COLO668 (cell line): ENCODE results near the gene RPL7A.
A peak's percentile ranks its signal among the peaks of the same experiment; 100 is the strongest.
"Not testable (repeated sequence)": the region's sequence is repeated elsewhere in the genome, so short reads cannot be mapped to it uniquely, and the experiment has no call there.

Experiments used
- DNase-seq: peaks from one replicate; lab custom pipeline; 2025; ENCODE audit not compliant: unreplicated experiment; lab: John Stamatoyannopoulos, UW

RPL7A gene

DNA sequence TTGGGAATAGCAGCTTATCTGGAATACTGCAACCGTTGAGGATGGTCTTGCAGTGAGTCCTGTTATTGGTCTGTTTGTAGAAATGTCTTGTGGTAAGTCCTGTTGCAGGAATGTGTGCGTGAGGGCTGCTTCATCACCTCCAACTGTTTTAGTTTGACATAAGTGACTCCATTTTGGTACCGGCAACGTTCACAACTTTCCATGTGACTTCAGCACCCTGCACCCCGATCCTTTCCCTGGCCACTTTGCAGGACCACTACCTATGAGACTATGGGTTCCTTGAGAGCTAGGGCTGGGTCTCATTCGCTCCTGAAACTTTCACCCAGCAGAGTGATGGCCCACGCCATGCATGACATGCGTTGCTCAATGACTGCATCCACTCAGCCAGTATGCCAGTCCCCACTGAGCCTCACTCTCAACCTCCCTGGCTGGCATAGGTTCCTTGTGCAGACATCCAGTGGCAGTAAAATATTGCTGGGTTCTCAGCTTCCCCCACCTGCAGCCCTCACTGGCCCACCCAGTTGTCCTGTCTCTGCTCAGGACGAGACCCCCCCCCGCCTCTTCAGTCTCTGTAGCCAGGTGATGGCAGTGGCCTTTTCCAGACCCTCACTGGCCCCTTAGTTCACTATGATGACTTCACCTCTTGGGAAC lies 20.1 kb upstream of the RPL7A start:
- no peak for DNase-seq

DNA sequence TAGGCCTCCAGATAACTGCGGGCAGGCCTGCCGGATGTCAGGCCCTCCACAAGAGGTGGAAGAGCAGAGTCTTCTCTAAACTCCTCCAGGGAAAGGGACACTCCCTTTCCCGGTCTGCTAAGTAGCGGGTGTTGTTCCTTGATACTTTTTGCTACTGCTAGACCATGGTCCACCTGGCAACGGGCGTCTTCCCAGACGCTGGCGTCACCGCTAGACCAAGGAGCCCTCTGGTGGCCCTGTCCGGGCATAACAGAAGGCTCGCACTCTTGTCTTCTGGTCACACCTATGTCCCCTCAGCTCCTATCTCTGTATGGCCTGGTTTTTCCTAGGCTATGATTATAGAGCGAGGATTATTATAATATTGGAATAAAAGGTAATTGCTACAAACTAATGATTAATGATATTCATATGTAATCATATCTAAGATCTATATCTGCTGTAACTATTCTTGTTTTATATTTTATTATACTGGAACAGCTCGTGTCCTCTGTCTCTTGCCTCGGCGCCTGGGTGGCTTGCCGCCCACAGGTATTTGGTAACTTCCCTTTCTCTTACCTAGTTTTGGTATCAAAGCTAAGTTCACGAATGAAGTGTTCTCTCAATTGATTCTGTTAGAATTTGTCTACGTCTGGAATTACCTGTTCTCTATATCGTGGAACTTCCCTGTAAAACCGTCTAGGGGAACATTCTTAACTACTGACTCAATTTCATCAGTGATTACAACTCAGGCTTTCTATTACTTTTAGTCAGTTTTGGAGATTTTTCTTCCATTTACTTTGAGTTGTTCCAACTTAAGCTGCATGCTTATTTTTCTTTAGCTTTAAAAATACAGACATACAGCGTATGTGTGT lies 18.5 kb upstream of the RPL7A start:
- not testable (repeated sequence) for DNase-seq

GRCh38 chr9:133331221-133331620 lies 16.8 kb upstream of the RPL7A start:
- no peak for DNase-seq

DNA sequence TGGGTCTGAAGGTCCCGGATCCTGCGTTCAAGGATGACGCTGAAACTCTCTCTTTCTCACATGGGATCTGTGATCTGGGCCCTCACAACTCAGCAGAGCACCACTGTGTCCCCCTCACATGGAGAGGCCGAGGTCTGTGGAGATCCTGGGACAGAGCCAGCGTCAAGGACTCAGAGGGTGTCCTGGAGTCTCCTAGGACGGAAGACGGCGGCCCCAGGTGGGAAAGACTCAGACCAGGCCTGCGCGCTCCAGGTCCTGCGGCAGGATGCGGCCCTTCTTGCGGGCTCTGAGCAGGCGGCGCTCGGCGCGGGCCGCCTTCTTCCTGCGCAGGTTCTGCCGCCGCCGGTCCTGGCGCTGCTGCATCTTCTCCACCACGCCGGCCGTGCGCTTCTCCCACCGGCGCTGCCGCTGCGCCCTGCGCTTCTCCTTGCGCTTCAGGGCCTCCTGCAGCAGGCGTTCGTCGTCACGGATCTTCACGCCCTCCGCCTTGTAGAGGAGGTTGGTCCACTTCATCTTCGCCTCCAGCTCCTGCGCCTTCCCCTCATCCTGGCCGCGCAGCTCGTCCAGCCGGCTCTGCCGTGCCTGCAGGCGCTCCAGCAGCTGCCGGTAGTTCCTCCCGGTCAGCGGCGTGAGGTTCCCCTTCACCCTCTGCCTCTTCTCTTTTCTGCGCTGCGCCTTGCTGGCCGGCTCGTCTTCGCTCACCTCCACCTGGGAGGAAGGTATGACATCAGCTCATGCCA lies 16.2 kb upstream of the RPL7A start:
- DNase-seq, result no peak

DNA sequence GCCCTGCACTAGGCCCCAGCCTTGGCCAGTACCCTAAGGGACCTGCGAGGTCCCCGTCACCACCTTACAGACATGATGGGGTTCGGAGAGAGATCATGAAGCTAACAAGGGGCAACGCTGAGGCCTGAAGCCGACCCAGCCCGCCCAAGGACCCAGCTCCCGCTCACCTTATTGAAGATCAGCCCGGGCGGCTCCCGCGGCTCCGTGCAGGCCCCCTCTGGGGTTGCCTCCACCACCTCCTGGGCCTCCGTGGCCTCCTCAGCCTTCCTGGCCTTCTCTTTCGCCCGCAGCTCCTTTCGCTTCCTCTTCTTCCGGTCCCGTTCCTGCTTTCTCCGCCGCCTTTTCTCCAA lies 15.7 kb upstream of the RPL7A start:
- DNase-seq, result no peak

- no peak for DNase-seq
Measured at GRCh38 chr9:133333011-133333410, 15.0 kb upstream of the RPL7A start.

GRCh38 chr9:133333566-133333965 lies 14.5 kb upstream of the RPL7A start:
- DNase-seq, result no peak

DNA sequence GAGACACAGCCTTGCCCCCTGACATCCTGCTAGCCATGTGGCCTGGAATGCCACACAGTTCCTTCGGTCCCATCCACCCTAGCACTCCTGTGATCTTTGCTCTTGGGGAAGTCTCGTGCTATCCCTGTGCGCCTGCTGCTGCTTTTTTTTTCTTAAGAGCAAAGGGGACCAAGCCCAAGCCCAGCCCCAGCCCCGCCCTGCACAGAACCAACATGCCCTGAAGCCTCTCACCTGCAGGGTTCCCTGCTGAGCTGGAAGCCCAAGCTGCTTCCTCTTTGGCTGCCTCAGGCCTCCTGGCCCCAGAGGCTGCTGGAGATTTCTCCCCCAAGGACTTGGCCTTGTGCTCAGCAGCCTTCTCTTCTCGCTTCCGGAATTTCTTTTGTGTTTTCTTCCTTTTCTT lies 13.9 kb upstream of the RPL7A start:
- peak; percentile 33 for DNase-seq

DNA sequence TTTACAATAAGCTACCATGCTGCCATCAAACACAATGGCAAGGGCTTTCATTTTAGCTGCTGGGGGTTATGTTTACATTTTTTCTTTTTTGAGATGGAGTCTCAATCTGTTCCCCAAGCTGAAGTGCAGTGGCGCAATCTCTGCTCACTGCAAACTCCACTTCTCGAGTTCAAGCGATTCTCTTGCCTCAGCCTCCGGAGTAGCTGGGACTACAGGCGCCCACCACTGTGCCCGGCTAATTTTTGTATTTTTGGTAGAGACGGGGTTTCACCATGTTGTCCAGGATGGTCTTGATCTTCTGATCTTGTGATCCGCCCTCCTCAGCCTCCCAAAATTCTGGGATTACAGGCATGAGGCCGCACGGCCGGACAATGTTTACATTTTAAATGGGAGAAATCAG lies 13.1 kb upstream of the RPL7A start:
- not testable (repeated sequence) for DNase-seq

GRCh38 chr9:133335924-133336811 lies 11.8 kb upstream of the RPL7A start, which contains the start of gene SURF6:
SURF6 (minus strand) TSS chr9:133336188; CDS start chr9:133336132, 56 bp downstream.
- DNase-seq, result peak; percentile 97

GRCh38 chr9:133339641-133340040 lies 8.4 kb upstream of the RPL7A start:
- DNase-seq, result no peak

- no peak for DNase-seq
Measured at GRCh38 chr9:133340256-133340655, 7.8 kb upstream of the RPL7A start.

DNA sequence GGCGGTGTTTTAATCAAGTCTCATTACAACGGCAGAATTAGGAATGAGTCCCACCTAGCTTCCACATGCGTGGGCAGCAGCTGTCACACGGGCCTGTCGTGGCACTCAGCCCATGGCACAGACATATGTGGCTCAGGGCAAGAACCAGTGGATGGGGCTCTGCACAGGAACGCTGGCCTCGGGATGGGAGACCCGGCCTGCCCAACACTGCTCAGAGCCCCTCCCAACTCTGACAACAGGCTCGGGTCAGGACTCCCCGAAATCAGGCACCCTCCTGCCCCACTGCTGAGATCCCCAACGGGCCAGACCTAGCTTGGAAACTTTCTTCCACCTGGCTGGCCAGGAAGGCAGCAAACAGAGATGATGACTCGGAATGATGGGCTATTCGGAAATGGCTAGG lies 7.1 kb upstream of the RPL7A start:
- DNase-seq, result no peak

GRCh38 chr9:133341369-133342068 lies 6.5 kb upstream of the RPL7A start:
- DNase-seq, result no peak

- peak; percentile 4 for DNase-seq
Measured at GRCh38 chr9:133342069-133342406, 6.0 kb upstream of the RPL7A start.

GRCh38 chr9:133342570-133342969 lies 5.4 kb upstream of the RPL7A start:
- DNase-seq, result peak; percentile 10

- no peak for DNase-seq
Measured at GRCh38 chr9:133344071-133344470, 3.9 kb upstream of the RPL7A start.

GRCh38 chr9:133344979-133345378 lies 3.0 kb upstream of the RPL7A start:
- DNase-seq, result no peak

- no peak for DNase-seq
Measured at GRCh38 chr9:133345596-133345995, 2.4 kb upstream of the RPL7A start.

DNA sequence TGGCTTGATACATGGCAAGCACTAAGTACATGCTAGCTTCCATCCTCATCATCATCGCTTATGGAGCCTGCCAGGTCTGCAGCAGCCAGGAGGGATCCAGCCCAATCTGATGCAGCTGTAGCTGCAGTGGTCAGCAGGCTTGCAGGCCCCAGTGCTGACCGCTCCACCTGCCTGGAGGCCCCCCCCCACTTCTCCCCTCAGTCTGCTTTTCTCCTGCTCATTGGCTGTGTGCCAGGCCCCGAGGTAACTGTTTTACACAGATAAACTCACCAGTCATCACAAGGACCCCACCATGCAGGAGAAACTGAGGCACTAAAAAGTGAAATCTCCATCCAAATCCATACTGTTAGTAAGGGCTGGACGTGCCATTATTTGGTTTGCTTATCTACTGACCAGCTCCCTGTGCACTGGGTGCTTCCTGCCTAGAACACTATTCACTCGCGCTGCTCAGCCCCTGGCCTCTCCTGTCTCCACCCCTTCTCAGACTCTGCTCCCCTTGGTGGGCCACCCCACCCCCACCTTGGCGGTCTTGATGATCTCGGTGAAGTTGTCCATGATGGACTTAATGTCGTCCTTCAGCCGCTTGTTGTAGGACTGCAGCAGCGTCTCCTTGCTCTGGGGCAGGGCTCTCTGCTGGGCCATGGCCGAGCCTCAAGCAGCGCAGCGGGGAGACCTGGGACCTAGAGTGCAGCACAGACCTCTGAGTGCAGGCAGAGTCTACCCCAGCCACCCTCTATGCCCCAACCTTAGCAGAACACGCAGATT lies 1.8 kb upstream of the RPL7A start:
- no peak for DNase-seq
